Lung microvascular endothelial cell (primary cell): Measurements from ENCODE around the gene CLCA4. TPM values are rescaled to one million over a fixed set of nuclear protein-coding genes. Genes with fewer than 3 reads are reported as not detected.

ENCODE experiments used
- DNase-seq, 2 donors: peaks; one replicate each; pipeline versions ENCODE4 v3.0.0 to v3.0.0-alpha.2; 2010; ENCODE audit warnings: low read depth in 2 of 2
- total RNA-seq: library from RNA; depleted of rRNA; stranded (reverse); fragments of >200 nt; gene quantifications from 2 replicates; pipeline ENCODE4 v1.2.1, GENCODE V29; 2014

The CLCA4 gene, protein sequence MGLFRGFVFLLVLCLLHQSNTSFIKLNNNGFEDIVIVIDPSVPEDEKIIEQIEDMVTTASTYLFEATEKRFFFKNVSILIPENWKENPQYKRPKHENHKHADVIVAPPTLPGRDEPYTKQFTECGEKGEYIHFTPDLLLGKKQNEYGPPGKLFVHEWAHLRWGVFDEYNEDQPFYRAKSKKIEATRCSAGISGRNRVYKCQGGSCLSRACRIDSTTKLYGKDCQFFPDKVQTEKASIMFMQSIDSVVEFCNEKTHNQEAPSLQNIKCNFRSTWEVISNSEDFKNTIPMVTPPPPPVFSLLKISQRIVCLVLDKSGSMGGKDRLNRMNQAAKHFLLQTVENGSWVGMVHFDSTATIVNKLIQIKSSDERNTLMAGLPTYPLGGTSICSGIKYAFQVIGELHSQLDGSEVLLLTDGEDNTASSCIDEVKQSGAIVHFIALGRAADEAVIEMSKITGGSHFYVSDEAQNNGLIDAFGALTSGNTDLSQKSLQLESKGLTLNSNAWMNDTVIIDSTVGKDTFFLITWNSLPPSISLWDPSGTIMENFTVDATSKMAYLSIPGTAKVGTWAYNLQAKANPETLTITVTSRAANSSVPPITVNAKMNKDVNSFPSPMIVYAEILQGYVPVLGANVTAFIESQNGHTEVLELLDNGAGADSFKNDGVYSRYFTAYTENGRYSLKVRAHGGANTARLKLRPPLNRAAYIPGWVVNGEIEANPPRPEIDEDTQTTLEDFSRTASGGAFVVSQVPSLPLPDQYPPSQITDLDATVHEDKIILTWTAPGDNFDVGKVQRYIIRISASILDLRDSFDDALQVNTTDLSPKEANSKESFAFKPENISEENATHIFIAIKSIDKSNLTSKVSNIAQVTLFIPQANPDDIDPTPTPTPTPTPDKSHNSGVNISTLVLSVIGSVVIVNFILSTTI
- total RNA-seq: not detected in 2 replicates

DNA sequence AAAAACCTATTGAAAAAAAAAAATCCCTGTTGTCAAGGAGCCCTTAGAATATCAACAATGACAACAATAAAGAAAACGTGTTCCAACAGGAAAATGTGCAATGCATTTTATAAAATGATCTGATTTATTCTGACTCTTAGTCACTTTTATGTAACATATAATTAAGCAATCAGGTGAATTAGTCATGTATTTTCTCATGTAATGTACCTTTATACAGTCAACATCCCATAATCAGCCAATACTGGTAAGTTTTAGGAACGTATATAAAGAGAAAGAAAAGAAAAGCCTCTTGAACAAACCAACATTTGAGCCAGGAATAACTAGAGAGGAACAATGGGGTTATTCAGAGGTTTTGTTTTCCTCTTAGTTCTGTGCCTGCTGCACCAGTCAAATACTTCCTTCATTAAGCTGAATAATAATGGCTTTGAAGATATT, at the start of gene CLCA4:
Gene CLCA4, plus strand, starts transcription at position 292 of the 435 bp plus-strand sequence. Its CDS starts 42 bp downstream, at position 334.
- DNase-seq: peak in 1 of 2 donors; percentile 29

DNA sequence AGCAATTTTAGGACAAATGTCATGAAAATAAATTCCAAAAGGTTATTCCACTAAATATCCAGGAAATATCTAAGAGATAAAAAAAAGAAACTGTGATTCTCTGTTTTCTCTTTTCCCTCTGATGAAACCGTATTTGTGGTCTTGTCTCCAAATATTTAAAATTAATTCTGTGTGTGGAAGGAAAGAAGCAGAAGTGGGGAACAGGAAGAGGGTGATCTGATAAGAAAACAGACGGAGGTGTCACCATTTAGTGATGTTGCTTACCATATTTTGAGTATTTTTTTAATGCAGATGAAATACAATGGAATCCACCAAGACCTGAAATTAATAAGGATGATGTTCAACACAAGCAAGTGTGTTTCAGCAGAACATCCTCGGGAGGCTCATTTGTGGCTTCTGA, 48.6 kb upstream of the CLCA4 start:
- DNase-seq: no peak

DNA sequence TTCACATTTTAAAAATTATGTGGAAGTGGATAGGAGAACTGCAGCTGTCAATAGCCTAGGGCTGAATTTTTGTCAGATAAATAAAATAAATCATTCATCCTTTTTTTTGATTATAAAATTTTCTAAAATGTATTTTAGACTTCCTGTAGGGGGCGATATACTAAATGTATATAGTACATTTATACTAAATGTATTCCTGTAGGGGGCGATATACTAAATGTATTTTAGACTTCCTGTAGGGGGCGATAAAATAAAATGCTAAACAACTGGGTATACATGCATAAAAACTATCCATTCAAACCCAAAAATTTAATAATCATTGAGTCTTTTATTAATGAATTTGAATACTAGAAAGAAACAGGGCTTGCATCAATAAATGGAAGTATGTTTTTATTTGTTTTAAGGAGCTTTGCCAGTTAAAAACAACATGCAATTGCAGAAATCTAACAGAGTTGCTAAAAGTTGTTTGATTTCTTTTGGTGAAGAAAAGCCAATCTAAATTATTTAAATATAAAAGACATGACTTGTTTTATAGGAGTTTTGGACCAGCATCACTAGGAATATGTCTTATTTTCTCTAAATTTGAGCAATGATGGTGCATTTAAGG, 46.8 kb upstream of the CLCA4 start:
- peak; percentile 26 to 41 for DNase-seq

DNA sequence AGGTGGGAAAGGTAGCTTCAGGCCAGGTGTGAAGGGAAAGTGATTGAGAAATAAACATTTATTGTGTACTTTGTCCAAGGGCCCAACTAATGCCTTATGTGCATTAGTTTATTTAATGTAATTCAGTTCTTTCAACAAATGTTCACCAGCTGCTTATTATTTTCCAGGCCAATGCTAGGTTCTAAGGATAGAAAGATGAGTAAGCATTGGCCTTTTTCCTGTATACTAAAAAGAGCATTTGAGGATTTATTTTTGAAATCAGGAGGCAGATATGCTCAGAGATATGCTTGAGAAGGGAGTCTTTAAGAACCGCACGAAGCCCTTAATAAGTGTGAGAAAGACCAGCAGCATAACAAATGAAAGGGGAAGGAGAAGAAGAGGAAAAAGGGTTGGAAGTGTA, 46.2 kb upstream of the CLCA4 start:
- DNase-seq: no peak

DNA sequence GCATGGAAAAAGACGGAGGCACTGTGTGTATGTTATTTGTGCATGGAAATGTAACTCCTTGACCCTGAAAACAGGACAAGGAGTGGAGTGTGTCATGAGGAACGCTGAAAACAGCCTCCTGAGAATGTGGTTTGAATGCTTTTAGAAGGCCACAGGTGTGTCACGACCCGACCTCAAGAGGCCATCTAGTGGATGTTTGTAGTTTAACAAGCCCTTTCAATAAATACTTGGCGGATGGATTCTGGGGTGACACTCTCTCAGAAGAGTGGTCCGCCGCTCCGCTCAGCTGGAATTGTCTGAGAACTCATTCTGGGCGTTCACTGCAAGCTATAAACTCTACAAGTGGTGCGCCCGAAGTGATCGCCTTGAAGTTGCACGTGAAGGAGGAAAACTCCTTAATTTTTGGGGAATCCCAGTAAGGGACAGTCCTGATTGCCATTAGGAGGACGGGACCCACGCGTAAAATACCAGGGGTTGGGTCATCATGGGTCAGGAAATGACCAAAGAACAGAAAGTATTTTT, 44.7 kb upstream of the CLCA4 start:
- DNase-seq: peak; percentile 41 to 43

DNA sequence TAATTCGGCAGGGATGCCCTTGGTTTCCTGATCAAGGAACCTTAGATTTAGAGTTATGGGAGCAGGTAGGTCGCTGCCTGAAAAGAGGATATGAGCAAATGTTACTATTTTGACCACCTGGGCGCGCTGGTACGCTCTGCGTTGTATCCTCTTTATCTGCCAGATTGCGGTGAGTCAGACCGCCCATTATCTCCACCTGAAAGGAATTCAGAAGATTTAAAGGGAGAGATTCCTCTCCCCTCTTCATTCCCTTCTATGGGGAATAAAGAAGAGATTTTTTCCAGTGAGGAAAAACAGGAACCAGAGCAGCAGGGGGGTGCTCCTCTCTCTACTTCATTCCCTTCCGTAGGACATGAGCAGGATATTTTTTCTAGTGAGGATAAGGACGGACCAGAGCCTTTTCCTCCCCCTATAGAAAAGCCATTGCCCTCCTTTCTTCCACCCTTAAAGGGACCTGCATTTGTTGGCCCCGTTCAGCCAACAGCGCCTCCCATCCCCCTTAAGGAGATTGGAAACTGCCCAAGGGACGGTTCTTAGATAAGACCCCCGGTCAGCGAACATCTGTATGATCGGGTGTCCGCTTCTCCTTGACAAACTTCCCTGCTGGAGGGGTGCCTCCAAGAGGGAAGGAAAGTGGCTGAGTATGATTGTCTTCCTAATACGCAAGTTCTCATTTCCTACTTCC, 44.0 kb upstream of the CLCA4 start:
- peak; percentile 15 to 64 for DNase-seq

DNA sequence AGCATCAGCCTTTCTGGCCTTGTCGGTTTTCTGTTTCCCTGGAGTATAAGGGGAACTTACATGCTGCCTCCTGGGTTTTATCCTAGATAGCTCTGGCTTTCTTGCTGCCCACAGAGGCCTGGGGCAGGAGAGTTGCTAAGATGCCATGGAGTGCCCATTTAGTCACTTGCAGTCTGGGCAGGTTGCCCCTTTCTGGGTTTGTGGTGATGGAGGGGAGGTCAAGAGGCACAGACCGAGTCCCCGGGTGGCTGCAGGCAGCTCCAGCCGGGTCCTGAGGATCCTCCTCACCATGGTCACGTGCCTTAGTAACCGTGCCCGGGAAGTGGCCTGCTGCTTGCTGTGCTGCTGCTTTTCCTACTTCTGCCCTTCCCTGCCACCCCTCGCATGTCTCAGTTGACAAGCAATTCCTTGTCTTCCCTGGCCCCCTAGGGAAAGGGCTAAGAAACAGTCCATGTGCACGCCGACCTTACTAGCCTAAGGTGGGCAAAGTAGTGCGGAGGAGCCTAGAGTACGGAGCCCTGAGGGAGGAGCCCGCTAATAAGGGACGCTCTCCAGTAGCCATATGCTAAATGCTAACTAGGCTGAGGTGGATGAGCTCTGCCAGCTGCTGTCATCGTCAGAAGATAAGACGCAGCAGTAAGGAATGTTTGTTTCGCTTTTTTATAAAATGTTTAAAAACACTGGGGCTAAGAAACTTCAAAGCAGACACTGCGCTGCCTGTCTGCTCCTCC, 43.3 kb upstream of the CLCA4 start:
- no peak for DNase-seq

DNA sequence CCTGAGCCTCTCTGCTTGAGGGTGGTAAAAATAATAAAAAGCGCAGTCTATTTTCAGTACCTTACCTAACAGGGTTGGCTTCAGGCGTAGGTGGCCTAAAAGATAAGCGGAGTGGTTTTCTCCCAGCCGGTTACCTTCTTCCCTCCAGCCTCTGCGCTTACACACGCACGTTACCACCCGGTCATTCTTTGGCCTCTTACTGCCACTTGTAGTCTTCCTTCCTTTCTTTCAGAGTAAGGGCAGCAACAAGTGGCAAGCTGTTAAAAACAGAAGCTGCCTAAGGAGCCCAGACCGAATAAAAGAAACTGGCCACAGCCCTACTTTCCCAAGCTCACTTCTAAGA, 42.8 kb upstream of the CLCA4 start:
- DNase-seq: no peak

DNA sequence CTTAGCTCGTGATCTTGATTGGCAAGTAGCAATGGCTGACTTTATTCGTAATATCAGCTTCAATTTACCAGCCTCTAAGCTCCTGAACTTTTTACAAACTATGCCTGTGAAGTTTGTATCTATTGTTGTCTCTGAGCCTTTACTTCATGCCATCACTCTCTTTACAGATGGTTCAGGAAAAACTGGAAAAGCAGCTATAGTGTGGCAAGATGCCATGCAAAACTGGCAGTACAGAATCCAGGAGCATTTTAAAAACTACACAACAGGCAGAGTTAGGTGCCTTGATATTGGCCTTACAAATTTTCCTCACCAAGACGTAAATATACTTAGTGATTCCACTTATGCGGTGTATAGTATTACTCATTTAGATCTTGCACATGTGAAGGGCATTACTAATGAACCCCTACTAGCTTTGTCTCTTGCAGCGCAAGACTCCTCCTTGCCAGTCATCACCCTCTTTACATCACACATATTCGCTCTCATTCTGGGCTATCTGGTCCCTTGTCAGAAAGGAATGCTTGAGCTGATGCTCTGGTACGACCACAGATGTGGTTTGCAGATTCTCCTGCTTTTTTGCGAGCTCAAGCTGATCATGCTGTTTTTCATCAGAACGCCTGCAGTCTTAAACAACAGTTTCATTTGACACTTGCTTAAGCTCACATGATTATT, 41.8 kb upstream of the CLCA4 start:
- DNase-seq: no peak

DNA sequence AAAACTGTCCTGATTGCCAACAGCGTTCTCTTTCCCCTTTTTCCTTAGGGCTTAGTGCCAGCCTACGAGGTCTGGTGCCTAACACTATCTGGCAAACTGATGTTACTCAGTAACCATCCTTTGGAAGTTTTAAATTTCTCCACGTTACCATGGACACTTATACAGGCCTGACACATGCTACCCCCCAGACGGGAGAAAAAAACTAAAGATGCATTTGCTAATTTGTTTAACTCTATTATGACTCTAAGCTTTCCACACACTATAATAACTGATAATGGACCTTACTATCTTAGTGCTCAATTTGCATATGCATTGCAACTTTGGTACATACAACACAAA, 41.3 kb upstream of the CLCA4 start:
- DNase-seq: no peak

DNA sequence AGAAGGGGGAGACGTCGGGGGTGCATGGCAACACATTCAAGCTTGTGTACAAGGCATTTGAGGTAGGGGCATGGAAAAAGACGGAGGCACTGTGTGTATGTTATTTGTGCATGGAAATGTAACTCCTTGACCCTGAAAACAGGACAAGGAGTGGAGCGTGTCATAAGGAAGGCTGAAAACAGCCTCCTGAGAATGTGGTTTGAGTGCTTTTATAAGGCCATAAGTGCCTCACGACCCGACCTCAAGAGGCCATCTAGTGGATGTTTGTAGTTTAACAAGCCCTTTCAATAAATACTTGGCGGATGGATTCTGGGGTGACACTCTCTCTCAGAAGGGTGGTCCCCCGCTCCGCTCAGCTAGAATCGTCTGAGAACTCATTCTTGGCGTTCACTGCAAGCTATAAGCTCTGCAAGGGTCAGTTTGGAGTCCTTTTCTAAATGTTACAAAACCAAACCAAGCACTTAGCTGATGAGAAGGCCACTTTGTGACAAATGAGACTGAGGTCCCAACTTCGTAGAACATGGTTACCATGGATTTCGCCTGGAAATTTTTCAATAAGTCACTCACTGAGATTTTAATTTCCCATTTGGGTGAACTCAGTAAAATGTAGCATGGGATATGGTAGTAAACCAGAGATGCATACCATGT, 38.8 kb upstream of the CLCA4 start:
- peak; percentile 34 to 45 for DNase-seq

DNA sequence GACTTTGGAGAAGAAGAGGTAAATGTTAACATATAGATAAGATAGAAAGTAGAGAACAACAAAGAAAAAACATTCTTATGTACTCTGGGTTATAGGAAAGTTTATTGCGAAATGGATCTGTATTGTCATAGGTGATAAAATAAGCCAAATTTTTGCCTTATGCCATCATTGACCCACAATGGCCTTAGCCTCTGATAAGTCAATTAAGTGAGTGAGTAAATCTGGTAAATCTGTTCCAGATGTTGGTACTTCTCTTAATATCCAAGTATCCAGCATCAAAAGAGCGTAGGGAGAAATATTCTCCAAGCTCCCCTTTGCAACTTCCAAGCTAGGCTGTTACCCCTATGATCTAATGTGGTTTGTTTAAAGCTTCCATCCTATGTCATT, 38.3 kb upstream of the CLCA4 start:
- DNase-seq: no peak

DNA sequence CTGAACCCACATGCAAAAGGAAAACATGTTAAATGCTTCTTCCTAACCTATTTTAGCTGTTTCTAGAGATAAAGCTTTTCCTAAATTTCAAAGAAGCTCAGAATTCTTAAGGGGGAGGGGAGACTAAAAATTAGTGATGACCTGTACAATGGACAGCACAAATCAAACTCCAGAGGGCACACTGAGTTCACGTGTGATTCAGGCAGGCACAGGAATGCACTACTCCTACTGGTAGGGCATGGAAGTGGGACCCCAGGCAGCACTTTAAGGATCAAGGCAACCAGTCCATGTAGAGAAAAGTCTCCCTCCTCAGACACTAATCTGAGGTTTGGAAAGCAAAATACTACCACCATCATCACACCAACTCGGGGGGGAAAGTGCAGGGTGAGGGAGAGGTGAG, 31.3 kb upstream of the CLCA4 start:
- peak; percentile 38 to 62 for DNase-seq

DNA sequence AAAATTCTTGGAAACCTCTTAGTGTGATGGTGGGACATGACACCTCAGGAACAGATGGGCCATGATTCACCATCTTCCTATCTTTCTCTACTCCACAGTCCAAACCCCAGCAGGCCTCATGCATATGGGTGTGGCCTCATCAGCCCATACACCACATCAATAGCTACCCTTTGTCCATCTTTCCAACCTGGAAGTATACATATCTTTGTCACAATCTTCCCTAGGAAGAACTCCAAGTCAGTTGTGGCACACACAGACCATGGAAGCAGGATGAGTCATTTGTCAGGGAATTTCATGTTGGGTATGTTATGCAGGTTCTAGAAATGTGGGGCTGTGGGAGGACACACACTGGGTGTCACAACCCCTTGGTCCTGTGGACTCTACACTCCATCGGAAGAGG, 30.5 kb upstream of the CLCA4 start:
- DNase-seq: no peak

DNA sequence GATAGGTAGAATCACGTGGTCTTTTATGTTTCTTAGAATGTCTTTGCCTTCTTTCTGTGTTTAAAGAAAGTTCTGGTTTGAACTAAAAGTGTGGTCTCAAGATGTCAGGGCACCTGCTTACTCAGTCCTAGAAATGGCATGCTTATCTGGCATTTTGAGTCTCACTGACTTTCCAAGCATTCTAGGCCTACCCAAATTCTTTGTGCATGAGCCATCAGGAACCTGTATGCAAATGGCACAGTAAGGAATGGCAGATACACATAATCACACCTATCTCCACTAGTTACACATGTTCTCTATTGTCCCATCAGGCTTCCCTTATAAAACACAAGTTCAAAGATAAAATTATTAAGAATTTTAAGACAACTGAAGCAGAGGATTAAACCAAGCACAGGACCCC, 29.5 kb upstream of the CLCA4 start:
- DNase-seq: no peak

DNA sequence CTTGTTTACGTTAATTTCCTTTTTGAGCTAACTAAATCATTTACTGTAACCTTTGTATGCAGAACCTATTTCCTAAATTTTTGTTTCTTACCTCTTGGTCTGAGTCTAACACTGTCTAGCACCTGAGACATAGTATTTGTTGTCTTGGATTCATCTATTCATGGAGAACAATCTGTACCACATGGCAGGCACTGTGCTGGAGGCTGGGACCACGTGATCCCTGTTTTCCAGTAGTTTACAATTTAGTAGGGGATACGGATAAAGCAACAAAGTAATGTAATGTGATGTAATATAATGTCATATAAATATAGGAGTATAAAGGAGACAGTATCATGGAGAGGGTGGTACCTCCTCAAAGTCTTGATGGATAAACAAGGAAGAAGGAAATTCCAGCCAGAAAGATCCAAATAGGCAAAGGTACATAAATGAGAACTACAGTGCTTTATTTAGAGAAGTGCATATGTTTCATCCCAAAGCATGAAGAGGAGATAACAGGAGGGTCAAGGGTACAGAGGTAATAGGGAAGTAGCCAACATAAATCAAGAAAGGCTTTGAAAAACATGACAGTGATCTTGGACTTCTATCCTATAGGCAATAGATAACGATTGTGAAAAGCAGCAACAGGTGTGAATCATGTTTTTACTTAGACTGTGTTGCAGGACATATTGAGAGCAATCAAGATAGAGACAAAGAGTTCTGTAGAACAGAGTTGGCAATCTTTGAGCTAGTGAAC, 25.9 kb upstream of the CLCA4 start:
- DNase-seq: no peak

DNA sequence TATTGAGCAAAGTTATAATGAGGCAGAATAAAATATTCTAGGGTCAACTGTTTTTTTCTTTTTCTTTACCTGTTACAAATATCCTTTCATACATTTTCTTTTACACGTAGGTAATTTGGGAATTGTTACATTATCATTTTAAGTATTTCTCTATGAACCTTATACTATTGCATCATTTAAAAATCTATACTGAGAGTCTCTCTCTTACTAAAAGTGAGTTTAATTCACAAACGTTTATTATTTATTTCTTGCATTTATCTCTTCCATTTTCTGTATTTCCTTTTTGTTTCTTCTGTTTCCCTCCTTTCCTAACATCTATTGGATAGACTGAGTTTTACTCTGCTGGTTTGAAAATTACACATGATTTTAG, 25.4 kb upstream of the CLCA4 start:
- DNase-seq: no peak

DNA sequence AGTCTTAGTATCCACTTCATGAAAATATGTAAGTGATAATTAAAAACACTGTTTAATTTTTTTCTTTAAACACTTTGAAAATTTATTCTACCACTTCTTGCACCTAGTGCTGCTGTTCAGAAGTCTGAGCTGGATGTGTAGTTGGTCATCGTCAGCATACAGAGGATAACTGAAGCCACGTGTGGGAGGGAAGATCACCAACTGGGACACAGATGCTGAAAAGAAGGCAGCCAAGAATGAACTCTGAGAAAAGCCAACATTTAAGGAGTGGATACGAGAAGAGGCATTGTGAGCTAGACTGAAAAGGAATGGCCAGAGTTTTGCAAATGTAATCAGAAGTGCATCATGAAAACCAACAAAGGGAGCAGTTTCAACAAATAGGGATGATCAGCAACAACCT, 24.6 kb upstream of the CLCA4 start:
- no peak for DNase-seq

DNA sequence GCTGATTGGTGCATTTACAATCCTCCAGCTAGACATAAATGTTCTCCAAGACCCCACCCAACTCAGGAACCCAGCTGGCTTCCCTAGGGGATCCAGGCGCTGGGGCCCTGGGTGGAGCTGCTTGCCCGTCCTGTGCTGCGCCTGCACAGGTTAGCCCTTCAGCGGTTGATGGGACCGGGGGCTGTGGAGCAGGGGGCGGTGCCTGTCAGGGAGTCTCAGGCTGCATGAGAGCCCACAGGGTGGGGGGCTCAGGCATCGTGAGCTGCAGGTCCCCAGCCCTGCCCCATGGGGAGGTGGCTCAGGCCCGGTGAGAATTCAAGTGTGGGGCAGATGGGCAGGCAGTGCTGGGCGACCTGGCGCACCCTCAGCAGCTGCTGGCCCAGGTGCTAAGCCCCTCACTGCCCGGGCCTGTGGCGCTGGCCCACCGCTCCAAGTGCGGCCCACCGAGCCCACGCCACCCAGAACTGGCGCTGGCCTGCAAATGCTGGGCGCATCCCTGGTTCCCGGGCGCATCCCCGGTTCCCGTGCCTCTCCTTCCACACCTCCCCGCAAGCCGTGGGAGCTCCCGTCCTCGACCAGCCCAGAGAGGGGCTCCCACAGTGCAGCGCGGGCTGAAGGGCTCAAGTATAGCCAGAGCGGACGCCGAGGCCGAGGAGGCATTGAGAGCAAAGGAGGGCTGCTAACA, 23.1 kb upstream of the CLCA4 start:
- no peak for DNase-seq
